Astrocyte of the cerebellum (primary cell): Measurements from ENCODE around the gene GRN.

Source experiments
- DNase-seq: peaks from one replicate; pipeline ENCODE4 v3.0.0-alpha.2; 2011; ENCODE audit warnings: low read depth
- H3K4me3 ChIP-seq: 2 replicates; pipeline ENCODE4 v1.5.1; 2011; ENCODE audit warnings: mild to moderate bottlenecking, low read depth, low read length, moderate library complexity
- CTCF ChIP-seq: IDR thresholded peaks from 2 replicates; pipeline ENCODE4 v1.5.1; 2012; ENCODE audit warnings: low read length, low read depth, moderate library complexity, mild to moderate bottlenecking; ENCODE audit errors: missing control alignments
- in situ Hi-C: cut with HindIII; loops from 2 replicates; pipeline ENCODE4 v1.10.0; 2017; ENCODE audit warnings: low sequenced_read_pairs

The GRN gene

GRCh38 chr17:44384823-44385286 is 39.8 kb downstream of the GRN start:
- TF ChIP-seq CTCF = no peak
- DNase-seq = no peak
- H3K4me3 ChIP-seq = peak overlapping the region; percentile 50
- in situ Hi-C loops = no loop called here

- peak overlapping the region; percentile 50 for H3K4me3 ChIP-seq
- in situ Hi-C loops = no loop called here
- TF ChIP-seq CTCF = peak; percentile 22
- peak; percentile 5 for DNase-seq
These were observed 40.4 kb downstream of the GRN start for GRCh38 chr17:44385287-44386181.

- in situ Hi-C loops = no loop called here
- peak overlapping the region; percentile 50 for H3K4me3 ChIP-seq
- no peak for DNase-seq
- TF ChIP-seq CTCF = no peak
These were observed 41.1 kb downstream of the GRN start for GRCh38 chr17:44386182-44386525.

- TF ChIP-seq CTCF = no peak
- H3K4me3 ChIP-seq = no peak overlapping the region
- no peak for DNase-seq
- in situ Hi-C loops = no loop called here
These were observed 42.7 kb downstream of the GRN start for GRCh38 chr17:44387804-44388203.

GRCh38 chr17:44389281-44389680 is 44.2 kb downstream of the GRN start, which contains the start of gene ITGA2B:
Gene ITGA2B (minus strand): TSS chr17:44389649. CDS start chr17:44389473, 176 bp downstream.
- no peak for TF ChIP-seq CTCF
- no peak within 1 kb of the TSS for H3K4me3 ChIP-seq
- no peak for DNase-seq
- in situ Hi-C loops = no loop called here

GRCh38 chr17:44389723-44390202 is 44.7 kb downstream of the GRN start:
- H3K4me3 ChIP-seq = no peak overlapping the region
- in situ Hi-C loops = loop anchor here (5.0 kb wide), 2 partner anchors 48 to 83 kb away; no protein-coding TSS in a partner anchor
- TF ChIP-seq CTCF = no peak
- DNase-seq = no peak
